ENCODE results near the gene NTN3.

NTN3 gene

DNA sequence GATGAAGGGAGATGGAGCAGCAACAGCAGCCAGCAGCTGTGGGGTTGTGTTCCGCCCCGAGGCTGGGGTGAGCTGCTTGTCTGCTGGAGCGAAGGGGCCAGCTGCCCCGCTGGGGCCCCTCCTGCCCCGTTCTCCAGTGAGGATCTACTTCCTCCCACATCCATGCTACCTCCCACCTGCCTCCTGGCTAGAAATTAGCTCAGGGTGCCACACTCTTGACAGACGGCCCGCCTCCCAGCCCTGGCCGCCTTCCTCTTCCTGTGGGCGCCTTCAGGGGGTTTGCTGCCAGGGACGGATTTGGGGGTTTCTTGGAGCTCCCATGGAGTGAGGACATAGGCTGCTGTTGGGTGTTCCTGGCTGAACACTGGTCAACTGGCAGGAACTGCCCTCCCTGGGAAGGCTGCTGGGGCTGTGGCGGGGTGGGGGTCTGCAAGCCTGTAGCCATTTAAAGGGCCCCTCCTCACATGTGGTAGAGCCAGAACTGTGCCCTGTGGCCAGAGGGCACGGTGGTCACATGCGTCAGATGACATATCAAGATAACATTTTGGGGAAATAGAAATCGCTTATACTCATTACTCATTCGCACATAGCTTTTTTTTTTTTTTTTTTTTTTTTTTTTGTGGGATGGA, 16.9 kb downstream of the NTN3 start:
- Histone ChIP-seq H2AFZ (ENCODE audit: low read length) (no peak overlapping the region), H3K4me1 (ENCODE audit: insufficient read depth, low read length, poor library complexity, severe bottlenecking) (no peaks in the 10 kb centered on the region), H3K9me3 (ENCODE audit: insufficient read depth, low read depth, low read length) (no peaks in the 10 kb centered on the region), H3K79me2 (ENCODE audit: insufficient read depth, low read length) (peaks cover 15% of the 10 kb centered on the region; the same call in 1 of the 2 replicates), H3K4me3 (ENCODE audit: low read length, poor library complexity, severe bottlenecking) (no peak overlapping the region), H3K27me3 (ENCODE audit: insufficient read depth, low read length, poor library complexity, severe bottlenecking) (no peaks in the 10 kb centered on the region), H3K4me2 (ENCODE audit: low read depth, low read length, poor library complexity, severe bottlenecking) (no peak overlapping the region), H4K20me1 (ENCODE audit: insufficient read depth, low read length, poor library complexity, severe bottlenecking) (peaks cover 3% of the 10 kb centered on the region), H3K36me3 (ENCODE audit: insufficient read depth, low read length) (no peaks in the 10 kb centered on the region), H3K9me2 (replicated peaks; ENCODE audit: low read depth, low read length) (no peaks in the 10 kb centered on the region), H3F3A (ENCODE audit: low read depth) (no peaks in the 10 kb centered on the region), H3K9ac (ENCODE audit: low read depth, low read length, poor library complexity, severe bottlenecking) (no peak overlapping the region)
- no peak for TF ChIP-seq EZH2phosphoT487 (IDR thresholded peaks at IDR 0.05; ENCODE audit: borderline replicate concordance)
- TF ChIP-seq, protein P1, sequence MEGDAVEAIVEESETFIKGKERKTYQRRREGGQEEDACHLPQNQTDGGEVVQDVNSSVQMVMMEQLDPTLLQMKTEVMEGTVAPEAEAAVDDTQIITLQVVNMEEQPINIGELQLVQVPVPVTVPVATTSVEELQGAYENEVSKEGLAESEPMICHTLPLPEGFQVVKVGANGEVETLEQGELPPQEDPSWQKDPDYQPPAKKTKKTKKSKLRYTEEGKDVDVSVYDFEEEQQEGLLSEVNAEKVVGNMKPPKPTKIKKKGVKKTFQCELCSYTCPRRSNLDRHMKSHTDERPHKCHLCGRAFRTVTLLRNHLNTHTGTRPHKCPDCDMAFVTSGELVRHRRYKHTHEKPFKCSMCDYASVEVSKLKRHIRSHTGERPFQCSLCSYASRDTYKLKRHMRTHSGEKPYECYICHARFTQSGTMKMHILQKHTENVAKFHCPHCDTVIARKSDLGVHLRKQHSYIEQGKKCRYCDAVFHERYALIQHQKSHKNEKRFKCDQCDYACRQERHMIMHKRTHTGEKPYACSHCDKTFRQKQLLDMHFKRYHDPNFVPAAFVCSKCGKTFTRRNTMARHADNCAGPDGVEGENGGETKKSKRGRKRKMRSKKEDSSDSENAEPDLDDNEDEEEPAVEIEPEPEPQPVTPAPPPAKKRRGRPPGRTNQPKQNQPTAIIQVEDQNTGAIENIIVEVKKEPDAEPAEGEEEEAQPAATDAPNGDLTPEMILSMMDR (conservative IDR thresholded peaks at IDR 0.05; ENCODE audit: low read length) = no peak

- Histone ChIP-seq H3K4me3 (ENCODE audit: low read length, poor library complexity, severe bottlenecking) (no peak overlapping the region), H3K79me2 (ENCODE audit: insufficient read depth, low read length) (peaks cover 9% of the 10 kb centered on the region; the same call in 1 of the 2 replicates), H3K4me1 (ENCODE audit: insufficient read depth, low read length, poor library complexity, severe bottlenecking) (no peaks in the 10 kb centered on the region), H2AFZ (ENCODE audit: low read length) (no peak overlapping the region), H4K20me1 (ENCODE audit: insufficient read depth, low read length, poor library complexity, severe bottlenecking) (peaks cover 3% of the 10 kb centered on the region), H3K36me3 (ENCODE audit: insufficient read depth, low read length) (no peaks in the 10 kb centered on the region), H3F3A (ENCODE audit: low read depth) (no peaks in the 10 kb centered on the region), H3K9ac (ENCODE audit: low read depth, low read length, poor library complexity, severe bottlenecking) (no peak overlapping the region), H3K4me2 (ENCODE audit: low read depth, low read length, poor library complexity, severe bottlenecking) (no peak overlapping the region), H3K27me3 (ENCODE audit: insufficient read depth, low read length, poor library complexity, severe bottlenecking) (no peaks in the 10 kb centered on the region), H3K9me2 (replicated peaks; ENCODE audit: low read depth, low read length) (no peaks in the 10 kb centered on the region), H3K9me3 (ENCODE audit: insufficient read depth, low read depth, low read length) (no peaks in the 10 kb centered on the region)
- no peak for TF ChIP-seq EZH2phosphoT487 (IDR thresholded peaks at IDR 0.05; ENCODE audit: borderline replicate concordance)
- TF ChIP-seq, protein P1 (conservative IDR thresholded peaks at IDR 0.05; ENCODE audit: low read length) = no peak
These were observed 18.5 kb downstream of the NTN3 start for GRCh38 chr16:2489581-2489980.

DNA sequence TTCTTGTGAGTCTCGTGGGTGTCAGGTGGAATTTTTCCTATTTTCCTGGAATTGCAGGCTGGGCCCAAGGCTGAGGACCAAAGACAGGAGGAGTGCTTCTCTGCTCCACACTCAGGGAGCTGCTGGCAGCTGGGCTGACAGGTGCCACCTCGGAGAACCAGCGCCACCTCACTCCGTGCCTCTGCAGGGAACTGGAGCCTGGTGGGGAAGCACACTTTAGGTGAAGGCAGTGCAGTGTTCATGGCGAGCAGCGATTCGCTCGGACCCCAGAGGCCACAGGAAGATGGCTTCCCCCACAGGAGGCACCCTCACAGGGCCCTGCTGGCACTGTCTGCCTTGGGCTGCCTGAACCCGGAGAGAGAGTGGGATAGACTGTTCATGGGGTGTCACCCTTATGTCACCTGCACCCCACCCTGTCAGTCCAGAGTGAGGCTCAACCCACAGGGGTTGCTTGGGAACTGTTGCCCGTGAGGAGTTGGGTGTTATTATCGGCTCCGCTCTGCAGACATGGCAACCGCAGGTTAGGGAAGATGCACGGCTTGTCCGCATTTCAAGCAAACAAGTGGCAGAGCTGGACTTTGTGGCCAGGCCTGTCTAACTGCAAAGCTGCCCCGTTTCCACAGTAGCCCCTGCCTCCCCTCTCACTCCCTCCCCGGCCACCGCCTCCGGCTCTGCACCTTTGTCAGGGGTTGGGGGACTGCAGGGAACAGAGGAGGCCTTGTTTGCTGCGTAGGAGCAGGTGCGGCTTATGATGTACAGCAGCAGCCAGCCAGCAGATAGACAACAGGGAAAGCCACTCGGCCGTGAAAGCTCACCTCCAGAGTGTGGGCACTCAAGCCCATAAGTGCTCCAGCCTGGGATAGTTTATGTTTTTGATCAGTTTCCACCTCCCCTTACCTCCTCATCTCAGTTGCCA, 19.4 kb downstream of the NTN3 start:
- Histone ChIP-seq H3K9me3 (ENCODE audit: insufficient read depth, low read depth, low read length) (no peaks in the 10 kb centered on the region), H2AFZ (ENCODE audit: low read length) (no peak overlapping the region), H3K9me2 (replicated peaks; ENCODE audit: low read depth, low read length) (no peaks in the 10 kb centered on the region), H3K79me2 (ENCODE audit: insufficient read depth, low read length) (peaks cover 9% of the 10 kb centered on the region; the same call in 1 of the 2 replicates), H3K9ac (ENCODE audit: low read depth, low read length, poor library complexity, severe bottlenecking) (no peak overlapping the region), H3K4me2 (ENCODE audit: low read depth, low read length, poor library complexity, severe bottlenecking) (no peak overlapping the region), H3K36me3 (ENCODE audit: insufficient read depth, low read length) (no peaks in the 10 kb centered on the region), H3K27me3 (ENCODE audit: insufficient read depth, low read length, poor library complexity, severe bottlenecking) (no peaks in the 10 kb centered on the region), H3K4me1 (ENCODE audit: insufficient read depth, low read length, poor library complexity, severe bottlenecking) (no peaks in the 10 kb centered on the region), H3F3A (ENCODE audit: low read depth) (no peaks in the 10 kb centered on the region), H3K4me3 (ENCODE audit: low read length, poor library complexity, severe bottlenecking) (no peak overlapping the region), H4K20me1 (ENCODE audit: insufficient read depth, low read length, poor library complexity, severe bottlenecking) (peaks cover 3% of the 10 kb centered on the region)
- no peak for TF ChIP-seq EZH2phosphoT487 (IDR thresholded peaks at IDR 0.05; ENCODE audit: borderline replicate concordance)
- TF ChIP-seq, protein P1 (conservative IDR thresholded peaks at IDR 0.05; ENCODE audit: low read length) = no peak

All from Loucy (cell line).